HFF-Myc (cell line): Measurements from ENCODE around the gene DUSP15.
"Not testable (repeated sequence)": the region's sequence is repeated elsewhere in the genome, so short reads cannot be mapped to it uniquely, and the experiment has no call there.

Experiments used
- DNase-seq: peaks from one replicate; pipeline ENCODE4 v3.0.0-alpha.2; 2011; ENCODE audit warnings: low read depth; ENCODE audit errors: extremely low read depth
- H3K4me3 ChIP-seq: replicated peaks from 2 replicates; pipeline ENCODE4 v1.5.1; 2011; ENCODE audit warnings: low read depth, mild to moderate bottlenecking, control low read depth, low read length
- CTCF ChIP-seq: IDR thresholded peaks from 2 replicates; pipeline ENCODE4 v1.5.1; 2012; ENCODE audit warnings: mild to moderate bottlenecking, low read depth, low read length, control low read depth; ENCODE audit errors: missing control alignments

The DUSP15 gene

GRCh38 chr20:31829731-31830130, 40.6 kb downstream of the DUSP15 start:
- DNase-seq: no peak
- H3K4me3 ChIP-seq: no peak overlapping the region
- no peak for TF ChIP-seq CTCF

GRCh38 chr20:31828016-31828415, 42.3 kb downstream of the DUSP15 start:
- not testable (repeated sequence) for H3K4me3 ChIP-seq, DNase-seq

GRCh38 chr20:31827059-31827458, 43.3 kb downstream of the DUSP15 start:
- no peak overlapping the region for H3K4me3 ChIP-seq
- no peak for DNase-seq
- no peak for TF ChIP-seq CTCF

GRCh38 chr20:31826074-31826473, 44.3 kb downstream of the DUSP15 start:
- no peak for DNase-seq
- no peak overlapping the region for H3K4me3 ChIP-seq

GRCh38 chr20:31824554-31825313, 45.6 kb downstream of the DUSP15 start:
- DNase-seq: no peak
- TF ChIP-seq CTCF: no peak
- no peak overlapping the region for H3K4me3 ChIP-seq

More at GRCh38 chr20:31826074-31826473, 44.3 kb downstream of the DUSP15 start:
- no peak for TF ChIP-seq CTCF

GRCh38 chr20:31824125-31824485, 46.2 kb downstream of the DUSP15 start:
- no peak for DNase-seq
- TF ChIP-seq CTCF: no peak
- H3K4me3 ChIP-seq: no peak overlapping the region

GRCh38 chr20:31823360-31824124, 46.8 kb downstream of the DUSP15 start:
- no peak for TF ChIP-seq CTCF
- no peak for DNase-seq
- no peak overlapping the region for H3K4me3 ChIP-seq
